ENCODE measurements around the gene MDM2.
"Not testable (repeated sequence)": the region's sequence is repeated elsewhere in the genome, so short reads cannot be mapped to it uniquely, and the experiment has no call there.

The MDM2 gene

DNA sequence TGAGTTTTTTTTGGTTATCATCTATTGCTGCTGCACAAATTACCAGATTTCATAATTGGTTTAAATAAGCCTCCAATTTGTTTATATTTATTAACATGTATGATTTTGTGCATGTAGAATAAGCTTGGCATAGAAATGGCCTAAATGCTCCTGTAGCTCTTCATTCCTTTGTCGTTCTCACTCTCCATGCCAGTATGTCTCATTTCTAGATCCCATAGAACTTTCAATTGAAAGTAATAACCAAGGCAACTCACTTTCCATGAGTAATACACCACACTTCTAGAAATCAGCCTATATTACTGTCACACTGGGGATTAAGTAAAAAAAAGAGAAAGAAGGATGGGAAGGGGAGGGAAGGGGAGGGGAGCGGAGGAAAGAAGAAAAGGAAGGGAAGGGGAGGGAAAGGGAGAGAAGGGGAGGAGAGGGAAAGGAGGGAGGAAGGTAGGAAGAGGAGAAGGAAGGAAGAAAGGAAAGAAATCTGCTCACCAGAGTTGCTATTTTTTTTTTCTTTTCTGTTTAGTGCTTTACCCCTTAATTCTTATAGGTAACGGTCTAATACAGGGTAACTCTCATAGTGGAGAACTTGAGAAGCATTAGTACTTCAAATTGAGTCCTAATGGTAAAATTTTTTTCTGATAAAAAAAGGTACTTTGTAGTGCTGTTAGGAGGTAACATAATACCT is 45.6 kb downstream of the MDM2 start:
- no peak for DNase-seq (ENCODE audit: low spot score)

- no peak for DNase-seq (ENCODE audit: low spot score)
Observed at GRCh38 chr12:68854078-68854468, 46.1 kb downstream of the MDM2 start.

- no peak for DNase-seq (ENCODE audit: low spot score)
Observed at GRCh38 chr12:68854554-68854953, 46.6 kb downstream of the MDM2 start.

- no peak for DNase-seq (ENCODE audit: low spot score)
Observed at GRCh38 chr12:68855111-68855510, 47.1 kb downstream of the MDM2 start.

DNA sequence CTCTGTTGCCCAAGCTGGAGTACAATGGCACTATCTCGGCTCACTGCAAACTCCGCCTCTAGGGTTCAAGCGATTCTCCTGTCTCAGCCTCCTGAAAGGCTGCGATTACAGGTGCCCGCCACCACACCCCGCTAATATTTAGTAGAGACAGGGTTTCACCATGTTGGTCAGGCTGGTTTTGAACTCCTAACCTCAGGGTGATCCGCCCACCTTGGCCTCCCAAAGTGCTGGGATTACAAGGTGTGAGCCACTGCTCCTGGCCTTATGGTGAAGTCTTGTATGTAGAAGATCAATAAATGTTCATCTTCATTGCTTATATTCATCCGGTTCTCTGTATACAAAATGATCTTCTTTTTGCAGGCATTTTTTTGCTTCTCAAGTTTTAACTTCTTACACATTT is 47.8 kb downstream of the MDM2 start:
- DNase-seq (ENCODE audit: low spot score) = no peak

DNA sequence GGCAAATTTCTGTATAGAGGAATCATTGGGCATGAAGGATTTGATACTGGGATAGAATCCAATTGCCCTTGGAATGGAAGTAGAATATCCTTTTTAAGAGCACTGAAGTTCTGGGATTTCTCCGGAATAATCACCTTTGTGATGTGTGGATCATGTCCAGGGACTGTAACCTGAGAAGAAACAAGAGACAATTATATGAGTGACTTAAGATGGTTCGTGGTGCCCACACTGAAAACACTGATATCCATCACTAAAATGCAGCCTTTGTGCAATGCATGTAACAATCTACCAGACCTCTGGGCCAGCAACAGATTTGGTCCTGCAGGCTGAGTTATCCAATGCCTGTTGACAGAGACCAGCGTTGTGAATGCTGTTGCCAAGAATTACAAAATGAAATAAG is 48.5 kb downstream of the MDM2 start:
- DNase-seq (ENCODE audit: low spot score) = no peak

- DNase-seq (ENCODE audit: low spot score) = no peak
Observed at GRCh38 chr12:68861890-68862289, 53.9 kb downstream of the MDM2 start.

- DNase-seq (ENCODE audit: low spot score) = no peak
Observed at GRCh38 chr12:68863109-68863770, 55.3 kb downstream of the MDM2 start.

- not testable (repeated sequence) for DNase-seq (ENCODE audit: low spot score)
Observed at GRCh38 chr12:68863886-68864454, 56.0 kb downstream of the MDM2 start.

- no peak for DNase-seq (ENCODE audit: low spot score)
Observed at GRCh38 chr12:68864604-68865003, 56.6 kb downstream of the MDM2 start.

GRCh38 chr12:68865399-68866164 is 57.6 kb downstream of the MDM2 start:
- no peak for DNase-seq (ENCODE audit: low spot score)

DNA sequence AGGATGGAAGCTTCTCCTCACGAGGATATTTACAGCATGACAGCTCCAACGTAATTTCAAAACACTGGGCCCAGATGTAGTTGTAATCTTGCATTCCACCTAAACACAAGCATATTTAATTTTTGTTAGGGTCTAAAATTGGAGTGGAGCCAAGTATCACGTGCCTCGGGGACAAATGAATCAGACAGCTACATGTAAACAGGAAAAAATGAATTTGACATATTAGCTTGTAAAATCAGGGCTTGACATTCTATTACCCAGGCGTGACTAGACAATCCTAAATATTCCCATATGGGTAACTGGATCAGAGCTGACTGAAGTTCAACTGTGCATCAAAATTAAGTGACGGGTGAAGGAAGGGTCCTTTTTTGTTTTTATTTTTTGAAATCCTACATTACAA is 59.0 kb downstream of the MDM2 start:
- DNase-seq (ENCODE audit: low spot score) = no peak

- DNase-seq (ENCODE audit: low spot score) = no peak
Observed at GRCh38 chr12:68867606-68868005, 59.6 kb downstream of the MDM2 start.

DNA sequence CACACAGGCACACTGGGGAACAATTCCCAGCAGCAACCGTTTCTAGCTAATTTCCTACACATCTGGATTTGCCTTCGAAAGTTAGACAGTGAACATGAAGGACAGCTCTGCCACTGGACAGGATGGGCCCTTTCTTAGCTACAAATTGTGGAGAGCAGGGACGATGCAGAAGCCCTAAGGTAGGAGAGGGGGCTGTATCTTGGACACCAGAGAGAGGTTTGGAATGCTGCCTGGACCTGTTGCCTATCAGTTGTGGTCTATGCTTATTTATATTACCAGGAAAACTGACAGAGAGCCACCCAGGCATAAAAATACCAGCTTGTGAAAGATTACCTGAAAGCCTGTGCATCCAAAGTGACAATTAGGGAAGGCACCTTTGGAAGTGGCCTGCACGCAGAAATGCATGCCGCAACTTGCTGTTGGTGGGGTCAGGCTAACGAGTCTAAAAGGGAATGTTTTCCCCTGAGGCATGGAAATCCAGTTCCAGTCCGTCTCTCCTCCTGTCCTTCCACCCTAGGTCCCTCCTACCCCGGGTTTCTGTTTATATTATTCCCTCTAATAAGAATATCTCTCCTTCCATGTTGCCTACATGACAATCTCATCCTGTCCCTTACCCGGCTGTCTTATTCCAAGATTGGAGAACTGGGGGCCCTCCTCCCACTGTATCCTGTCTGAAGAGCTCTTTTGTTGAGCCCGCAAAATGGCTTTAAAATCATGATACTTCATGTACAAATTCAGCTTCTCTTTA is 60.2 kb downstream of the MDM2 start:
- DNase-seq (ENCODE audit: low spot score) = no peak

DNA sequence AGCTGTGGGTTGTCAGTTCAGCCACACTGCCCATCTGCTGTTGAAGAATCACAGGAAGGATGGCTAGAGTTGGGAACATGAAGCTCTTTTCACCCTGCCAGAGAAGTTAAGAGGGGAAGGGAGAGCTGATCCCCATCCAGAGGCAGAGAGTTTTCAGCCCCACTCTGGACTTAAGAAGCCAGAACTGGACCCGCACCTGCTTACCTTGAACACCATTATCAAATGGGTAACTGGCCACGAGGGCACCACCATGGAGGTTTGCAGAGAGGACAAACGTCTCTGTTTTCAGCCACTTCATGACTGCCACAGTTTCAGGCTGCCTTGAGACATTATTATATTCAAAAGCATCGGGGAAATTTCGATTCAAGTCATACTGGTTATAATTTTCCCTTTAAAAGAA is 62.0 kb downstream of the MDM2 start:
- DNase-seq (ENCODE audit: low spot score) = no peak

GRCh38 chr12:68870443-68870842 is 62.5 kb downstream of the MDM2 start:
- no peak for DNase-seq (ENCODE audit: low spot score)

DNA sequence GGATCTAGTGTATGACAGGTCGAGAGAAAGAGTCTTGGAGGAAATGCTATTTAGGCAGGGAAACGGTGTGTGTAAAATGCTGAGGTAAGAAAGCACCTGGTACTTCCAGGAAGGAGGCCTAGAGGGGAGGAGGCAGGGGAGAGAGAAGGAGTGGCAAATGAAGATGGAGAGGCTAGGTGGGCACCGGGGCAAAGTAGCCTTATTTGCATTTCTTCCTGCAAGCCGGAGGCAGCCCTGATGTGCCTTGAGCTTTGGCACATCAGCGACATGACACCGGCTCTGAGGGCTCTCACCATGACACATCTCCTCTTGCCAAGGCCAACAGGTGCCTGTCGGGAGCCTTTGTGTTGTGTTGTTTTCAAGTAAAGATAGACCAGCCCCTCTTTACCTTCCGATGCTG is 63.4 kb downstream of the MDM2 start:
- DNase-seq (ENCODE audit: low spot score) = no peak

DNA sequence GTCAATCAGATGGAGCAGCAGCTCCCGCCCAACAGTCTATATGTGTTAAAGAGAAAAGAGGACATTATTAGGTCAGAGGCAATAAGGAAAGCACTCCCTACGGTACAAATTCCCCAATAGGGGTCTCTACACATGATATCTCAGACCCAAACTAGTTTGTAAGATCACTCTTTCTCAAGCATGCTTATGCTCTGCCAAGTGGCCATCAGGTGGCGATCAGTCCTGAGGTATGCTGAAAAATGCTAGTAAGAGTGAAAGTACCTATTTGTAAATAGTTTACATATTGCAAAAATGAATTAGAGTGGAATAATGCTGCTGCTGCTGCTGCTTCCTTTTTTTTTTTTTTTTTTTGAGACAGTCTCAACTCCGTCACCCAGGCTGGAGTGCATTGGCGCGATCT is 63.9 kb downstream of the MDM2 start:
- no peak for DNase-seq (ENCODE audit: low spot score)

DNA sequence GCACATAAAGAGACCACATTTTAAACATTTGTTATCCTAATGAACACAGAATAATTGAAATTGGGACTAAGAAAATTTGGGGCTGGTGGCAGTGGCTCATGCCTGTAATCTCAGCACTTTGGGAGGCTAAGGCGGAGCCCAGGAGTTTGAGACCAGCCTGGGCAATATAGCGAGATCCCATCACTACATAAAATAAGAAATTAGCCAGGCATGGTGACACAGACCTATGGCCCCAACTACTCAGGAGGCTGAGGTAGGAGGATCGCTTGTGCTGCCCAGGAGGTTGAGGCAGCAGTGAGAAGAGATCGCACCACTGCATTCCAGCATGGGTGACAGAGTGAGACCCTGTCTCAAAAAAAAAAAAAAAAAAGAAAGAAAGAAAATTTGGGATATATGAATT is 65.3 kb downstream of the MDM2 start:
- no peak for DNase-seq (ENCODE audit: low spot score)

DNA sequence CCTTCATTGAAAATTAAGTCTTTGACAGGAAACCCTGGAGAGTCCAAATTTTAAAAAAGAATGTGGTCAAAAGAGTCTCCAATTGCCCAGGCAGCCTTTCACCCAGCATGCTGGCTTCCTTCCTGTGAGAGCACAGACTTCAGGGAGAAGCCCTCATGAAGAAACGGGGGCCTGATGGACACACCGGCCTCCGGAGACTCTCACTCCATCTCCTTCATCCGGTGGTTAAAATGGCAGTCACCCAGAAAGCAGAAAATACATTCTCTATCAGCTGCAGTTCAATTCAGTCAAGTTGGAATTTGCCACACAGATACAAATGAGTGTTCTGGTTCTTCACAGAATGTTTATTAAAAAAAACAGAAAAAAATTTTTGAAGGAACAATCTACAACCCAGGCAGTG is 68.5 kb downstream of the MDM2 start:
- no peak for DNase-seq (ENCODE audit: low spot score)

DNA sequence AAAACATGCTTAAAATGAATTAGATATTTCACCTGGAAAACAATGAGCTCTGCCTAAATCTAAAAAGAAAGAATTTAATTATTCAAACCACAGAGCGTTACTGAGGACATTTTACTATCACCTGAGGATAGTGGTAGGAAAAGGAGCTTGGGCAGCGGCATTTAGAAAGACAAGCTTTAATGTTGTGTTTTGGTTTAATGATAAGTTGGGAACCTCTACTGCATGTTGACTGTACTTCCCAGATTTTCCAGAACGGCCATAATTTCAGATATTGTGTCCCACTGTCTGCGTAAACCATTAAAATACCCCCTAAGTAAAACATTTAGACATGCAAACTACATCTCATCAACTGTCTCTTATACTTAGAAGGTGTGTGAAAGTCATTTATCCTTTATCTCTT is 69.6 kb downstream of the MDM2 start:
- DNase-seq (ENCODE audit: low spot score) = no peak

DNA sequence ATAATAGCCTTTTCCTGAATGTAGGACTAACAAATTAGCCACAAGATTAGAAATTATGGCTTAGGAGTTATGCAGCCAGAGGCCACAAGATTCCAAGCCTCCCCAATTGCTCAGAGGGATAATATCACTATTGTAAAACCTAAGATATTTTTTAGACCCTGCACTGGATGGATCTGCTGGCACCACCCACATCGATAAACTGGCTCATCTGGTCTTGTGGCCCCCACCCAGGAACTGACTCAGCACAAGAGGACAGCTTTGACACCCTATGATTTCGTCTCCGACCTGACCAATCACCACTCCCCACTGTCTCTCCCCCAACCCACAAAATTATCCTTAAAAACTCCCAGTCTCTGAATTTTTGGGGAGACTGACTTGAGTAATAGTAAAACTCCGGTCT is 70.3 kb downstream of the MDM2 start:
- DNase-seq (ENCODE audit: low spot score) = no peak
